CD4-positive, alpha-beta T cell treated with Interleukin-15 for 1 hour (primary cell): ENCODE results near the gene HSPB8.

Experiments
- DNase-seq: peaks from one replicate; pipeline ENCODE4 v3.0.0-alpha.2; 2020

Gene HSPB8

GRCh38 chr12:119171691-119172425 lies 6.9 kb upstream of the HSPB8 start:
- DNase-seq = no peak

DNA sequence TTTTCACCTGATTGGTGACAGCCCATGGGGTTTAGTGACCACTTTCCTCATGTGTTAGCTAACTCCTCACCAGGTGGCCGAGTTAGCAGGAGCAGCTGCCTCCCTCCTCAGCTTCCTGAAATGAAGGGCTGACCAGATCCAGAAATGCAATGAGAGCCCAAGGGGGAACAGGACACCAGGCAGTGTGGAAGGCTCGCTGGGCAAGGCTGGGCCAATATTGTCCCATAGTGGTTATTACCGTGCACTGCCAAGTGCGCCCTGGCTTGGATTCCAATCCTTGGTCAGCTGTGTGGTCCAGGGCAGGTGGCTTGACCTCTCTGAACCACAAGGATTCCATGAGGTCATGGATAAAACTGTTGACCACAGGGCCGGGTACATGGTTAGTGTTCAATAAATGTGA lies 3.6 kb upstream of the HSPB8 start:
- DNase-seq = no peak

GRCh38 chr12:119176267-119177055 lies 2.3 kb upstream of the HSPB8 start:
- no peak for DNase-seq

- DNase-seq = no peak
Observed at GRCh38 chr12:119177056-119177325, 1.7 kb upstream of the HSPB8 start.

GRCh38 chr12:119177724-119178380 lies 879 bp upstream of the HSPB8 start:
- DNase-seq = no peak

DNA sequence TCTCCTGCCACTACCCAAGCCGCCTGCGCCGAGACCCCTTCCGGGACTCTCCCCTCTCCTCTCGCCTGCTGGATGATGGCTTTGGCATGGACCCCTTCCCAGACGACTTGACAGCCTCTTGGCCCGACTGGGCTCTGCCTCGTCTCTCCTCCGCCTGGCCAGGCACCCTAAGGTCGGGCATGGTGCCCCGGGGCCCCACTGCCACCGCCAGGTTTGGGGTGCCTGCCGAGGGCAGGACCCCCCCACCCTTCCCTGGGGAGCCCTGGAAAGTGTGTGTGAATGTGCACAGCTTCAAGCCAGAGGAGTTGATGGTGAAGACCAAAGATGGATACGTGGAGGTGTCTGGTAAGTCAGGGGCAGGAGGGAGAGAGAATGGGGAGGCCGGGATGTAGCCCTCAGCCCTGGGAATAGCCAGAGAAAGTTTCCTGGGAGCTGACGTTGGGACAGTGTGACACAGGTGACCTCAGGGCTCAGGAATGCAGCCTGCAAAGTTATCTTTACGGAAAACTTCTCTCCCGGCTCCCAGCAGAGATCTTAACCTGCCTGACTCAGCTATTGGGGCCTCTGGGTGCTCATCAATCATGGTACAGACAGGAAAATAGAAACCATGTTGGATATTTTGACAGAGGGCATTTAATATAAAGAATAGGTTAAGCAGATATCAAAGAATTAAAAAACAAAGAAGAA lies 747 bp downstream of the HSPB8 start:
- DNase-seq = no peak

GRCh38 chr12:119180380-119181040 lies 1.8 kb downstream of the HSPB8 start:
- no peak for DNase-seq

GRCh38 chr12:119181202-119181601 lies 2.5 kb downstream of the HSPB8 start:
- no peak for DNase-seq

DNA sequence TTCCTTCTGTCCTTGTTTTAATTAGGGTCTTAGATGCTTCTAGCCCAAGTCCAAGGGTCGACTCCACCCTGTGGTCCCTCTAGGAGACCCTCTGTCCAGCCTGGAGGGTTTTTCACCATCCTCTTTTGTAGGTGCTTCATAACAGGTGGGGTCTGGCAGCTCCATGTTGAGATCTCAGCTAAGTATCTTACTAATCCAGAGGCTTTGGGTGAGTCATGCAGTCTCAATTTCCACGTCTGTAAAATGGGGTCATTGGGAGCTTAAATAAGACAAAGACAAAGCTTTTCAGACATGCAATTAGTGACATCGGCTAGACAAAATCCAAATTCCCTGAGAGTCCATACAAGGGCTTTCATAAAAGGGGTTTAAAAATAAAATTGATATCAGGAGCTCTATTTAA lies 3.2 kb downstream of the HSPB8 start:
- DNase-seq = no peak

DNA sequence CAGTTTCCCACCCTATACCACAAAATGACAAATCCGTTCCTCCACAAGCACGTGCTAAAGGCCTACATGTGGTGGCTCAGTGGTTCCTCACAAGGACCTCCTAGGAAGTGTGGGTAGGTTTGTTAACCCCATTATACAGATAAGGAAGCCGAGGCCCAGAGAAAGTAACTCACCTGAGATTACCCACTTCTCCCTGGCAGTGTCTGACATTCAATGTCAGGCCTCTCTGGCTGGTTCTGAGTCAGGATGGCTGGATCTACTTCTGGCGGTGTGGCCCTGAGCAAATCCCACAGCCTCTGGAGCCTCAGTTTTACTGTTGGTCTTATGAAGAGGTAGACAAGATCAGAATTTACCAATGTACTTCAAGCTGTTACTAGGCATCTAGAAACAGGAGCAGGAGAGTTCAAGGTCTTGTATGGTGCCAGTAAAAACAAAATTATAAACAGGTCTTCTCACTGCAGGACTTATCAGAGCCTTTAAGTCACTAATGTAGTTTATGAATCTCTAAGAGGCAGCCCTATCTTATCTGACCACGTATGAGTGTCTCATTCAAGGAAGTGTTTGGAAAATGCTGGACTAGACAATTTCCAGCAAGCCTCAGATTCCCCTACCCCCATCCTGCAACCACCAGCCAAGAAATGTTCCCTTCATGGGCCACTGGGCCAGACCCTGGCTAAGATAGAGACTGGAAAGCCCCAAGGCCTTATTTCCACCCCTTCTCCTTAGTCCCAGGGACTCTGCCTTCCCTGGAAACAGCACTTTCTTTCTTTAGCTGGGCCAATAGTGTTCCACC lies 4.2 kb downstream of the HSPB8 start:
- DNase-seq = no peak

GRCh38 chr12:119183942-119184695 lies 5.4 kb downstream of the HSPB8 start:
- no peak for DNase-seq

DNA sequence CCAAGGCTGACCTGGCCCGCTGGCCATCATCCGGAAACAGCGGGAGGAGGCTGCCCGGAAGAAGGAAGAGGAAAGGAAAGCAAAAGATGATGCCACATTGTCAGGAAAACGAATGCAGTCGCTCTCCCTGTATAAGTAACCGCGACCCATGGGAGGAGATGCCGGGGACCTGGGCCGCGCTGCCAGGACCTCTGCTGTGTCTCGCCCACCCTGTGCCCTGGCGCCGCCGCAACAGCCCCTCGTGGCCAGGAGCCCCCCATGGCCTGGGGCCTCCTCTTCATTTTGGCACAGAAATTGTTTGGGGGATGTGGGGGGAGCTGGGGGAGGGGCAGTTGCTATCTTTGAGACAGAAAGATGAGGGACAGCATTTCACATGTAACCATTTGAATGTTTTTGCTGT lies 16.5 kb downstream of the HSPB8 start:
- no peak for DNase-seq

GRCh38 chr12:119198440-119198839 lies 19.7 kb downstream of the HSPB8 start:
- DNase-seq = no peak

DNA sequence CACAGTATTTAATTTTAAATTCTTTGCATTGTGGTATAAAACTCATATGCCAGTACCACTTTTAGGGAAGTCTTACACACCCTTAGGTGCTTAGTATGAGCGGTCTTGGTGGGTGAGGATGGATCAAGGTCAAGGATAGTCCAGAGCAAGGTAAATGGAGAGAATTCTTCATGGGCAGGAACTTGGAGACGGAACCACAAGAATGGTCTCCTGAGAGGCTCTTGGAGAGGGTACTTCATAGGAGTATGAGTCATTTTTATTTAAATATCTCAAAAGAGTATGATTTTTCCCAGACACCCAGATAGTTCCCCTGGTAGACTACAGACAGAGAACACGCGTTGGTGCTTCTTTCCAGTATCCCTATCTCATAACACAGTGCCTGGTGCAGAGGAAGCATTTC lies 21.9 kb downstream of the HSPB8 start:
- no peak for DNase-seq

GRCh38 chr12:119201789-119202543 lies 23.2 kb downstream of the HSPB8 start:
- no peak for DNase-seq

- no peak for DNase-seq
Observed at GRCh38 chr12:119202544-119202943, 23.8 kb downstream of the HSPB8 start.

- no peak for DNase-seq
Observed at GRCh38 chr12:119204131-119204530, 25.4 kb downstream of the HSPB8 start.

GRCh38 chr12:119204671-119205285 lies 26.0 kb downstream of the HSPB8 start:
- DNase-seq = no peak

GRCh38 chr12:119206348-119207062 lies 27.8 kb downstream of the HSPB8 start:
- no peak for DNase-seq
